Measurements from ENCODE around the gene CHSY1.

The CHSY1 gene

GRCh38 chr15:101156509-101157159 lies 95.2 kb downstream of the CHSY1 start:
- Histone ChIP-seq H4K91ac (ENCODE audit: low read length) (no peak overlapping the region), H3K4me3 (ENCODE audit: insufficient read depth in 1 of 2, low read depth in 1 of 2, low read length in 2 of 2) (no peak overlapping the region), H3K9ac (ENCODE audit: low read length) (no peak overlapping the region), H3K36me3 (ENCODE audit: control insufficient read depth in 1 of 2, insufficient read depth in 2 of 2, low read depth in 1 of 2, low read length in 2 of 2) (no peaks in the 10 kb centered on the region), H3K4me2 (ENCODE audit: low read length, poor library complexity, severe bottlenecking) (peak overlapping the region; percentile 3), H3K27me3 (ENCODE audit: control insufficient read depth in 1 of 2, insufficient read depth in 1 of 2, low read length in 2 of 2) (no peaks in the 10 kb centered on the region), H3K18ac (ENCODE audit: low read depth in 1 of 2, low read length in 2 of 2) (no peak overlapping the region), H3K27ac (ENCODE audit: low read length, poor library complexity, severe bottlenecking) (no peak overlapping the region), H2AFZ (ENCODE audit: low read depth, low read length) (no peak overlapping the region), H3K4ac (ENCODE audit: low read depth in 1 of 2, low read length in 2 of 2) (no peak overlapping the region), H3K23ac (ENCODE audit: low read length in 2 of 2) (no peak overlapping the region), H4K8ac (ENCODE audit: low read length) (no peak overlapping the region), H3K79me1 (replicated peaks; ENCODE audit: low read length, poor library complexity, severe bottlenecking) (no peaks in the 10 kb centered on the region), H2BK15ac (ENCODE audit: low read depth, poor library complexity, severe bottlenecking) (no peak overlapping the region), H2AK5ac (ENCODE audit: low read length, severe bottlenecking) (no peak overlapping the region), H3K9me3 (ENCODE audit: control insufficient read depth, low read length) (no peaks in the 10 kb centered on the region), H2BK5ac (ENCODE audit: low read depth, low read length, poor library complexity, severe bottlenecking) (no peak overlapping the region), H2BK120ac (ENCODE audit: low read depth, low read length) (no peak overlapping the region), H3K14ac (ENCODE audit: low read length in 2 of 2) (no peak overlapping the region), H2BK12ac (ENCODE audit: low read length in 2 of 2) (no peak overlapping the region), H3K4me1 (ENCODE audit: control insufficient read depth, insufficient read depth, low read depth, low read length) (peaks cover 25% of the 10 kb centered on the region)
- 81% methylated on average over 21 of the region's 21 CpGs for WGBS
- DNase-seq: peak; percentile 59

DNA sequence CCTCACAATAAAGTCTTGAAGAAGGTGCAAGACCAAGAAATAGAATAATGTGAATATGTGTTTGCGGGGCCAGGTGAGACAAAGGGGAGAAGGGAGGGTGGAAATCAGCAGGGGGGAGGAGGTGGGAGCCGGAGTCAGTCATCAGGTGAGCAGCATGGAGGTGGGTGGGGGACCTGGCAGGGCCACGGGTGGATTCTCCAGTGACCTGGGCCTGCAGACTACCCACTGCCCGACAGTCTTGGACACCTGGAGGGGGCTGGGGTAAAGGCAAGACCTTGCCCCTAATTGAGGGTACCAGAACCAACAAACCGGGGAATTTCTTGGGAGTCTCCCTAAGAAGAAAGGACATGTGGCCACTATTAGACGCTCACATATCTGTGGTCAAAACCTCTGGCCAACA lies 95.8 kb downstream of the CHSY1 start:
- no peak for DNase-seq
- no peak overlapping the region for H3K4me3 ChIP-seq (ENCODE audit: insufficient read depth in 1 of 2, low read depth in 1 of 2, low read length in 2 of 2)
- H3K79me1 ChIP-seq (replicated peaks; ENCODE audit: low read length, poor library complexity, severe bottlenecking): no peaks in the 10 kb centered on the region
- no peak overlapping the region for H3K23ac ChIP-seq (ENCODE audit: low read length in 2 of 2)
- 78% methylated on average over 6 of the region's 6 CpGs for WGBS
- peak overlapping the region; percentile 3 for H3K4me2 ChIP-seq (ENCODE audit: low read length, poor library complexity, severe bottlenecking)
- H3K27ac ChIP-seq (ENCODE audit: low read length, poor library complexity, severe bottlenecking): no peak overlapping the region
- no peak overlapping the region for H4K91ac ChIP-seq (ENCODE audit: low read length)
- H3K18ac ChIP-seq (ENCODE audit: low read depth in 1 of 2, low read length in 2 of 2): no peak overlapping the region
- H3K27me3 ChIP-seq (ENCODE audit: control insufficient read depth in 1 of 2, insufficient read depth in 1 of 2, low read length in 2 of 2): no peaks in the 10 kb centered on the region
- no peak overlapping the region for H4K8ac ChIP-seq (ENCODE audit: low read length)
- H3K9ac ChIP-seq (ENCODE audit: low read length): no peak overlapping the region
- H3K9me3 ChIP-seq (ENCODE audit: control insufficient read depth, low read length): no peaks in the 10 kb centered on the region
- H2AK5ac ChIP-seq (ENCODE audit: low read length, severe bottlenecking): no peak overlapping the region
- H2BK120ac ChIP-seq (ENCODE audit: low read depth, low read length): no peak overlapping the region
- H3K4ac ChIP-seq (ENCODE audit: low read depth in 1 of 2, low read length in 2 of 2): no peak overlapping the region
- H2BK5ac ChIP-seq (ENCODE audit: low read depth, low read length, poor library complexity, severe bottlenecking): no peak overlapping the region
- H2BK12ac ChIP-seq (ENCODE audit: low read length in 2 of 2): no peak overlapping the region
- H2BK15ac ChIP-seq (ENCODE audit: low read depth, poor library complexity, severe bottlenecking): no peak overlapping the region
- H2AFZ ChIP-seq (ENCODE audit: low read depth, low read length): no peak overlapping the region
- no peak overlapping the region for H3K14ac ChIP-seq (ENCODE audit: low read length in 2 of 2)
- H3K36me3 ChIP-seq (ENCODE audit: control insufficient read depth in 1 of 2, insufficient read depth in 2 of 2, low read depth in 1 of 2, low read length in 2 of 2): no peaks in the 10 kb centered on the region
- peaks cover 26% of the 10 kb centered on the region for H3K4me1 ChIP-seq (ENCODE audit: control insufficient read depth, insufficient read depth, low read depth, low read length)

DNA sequence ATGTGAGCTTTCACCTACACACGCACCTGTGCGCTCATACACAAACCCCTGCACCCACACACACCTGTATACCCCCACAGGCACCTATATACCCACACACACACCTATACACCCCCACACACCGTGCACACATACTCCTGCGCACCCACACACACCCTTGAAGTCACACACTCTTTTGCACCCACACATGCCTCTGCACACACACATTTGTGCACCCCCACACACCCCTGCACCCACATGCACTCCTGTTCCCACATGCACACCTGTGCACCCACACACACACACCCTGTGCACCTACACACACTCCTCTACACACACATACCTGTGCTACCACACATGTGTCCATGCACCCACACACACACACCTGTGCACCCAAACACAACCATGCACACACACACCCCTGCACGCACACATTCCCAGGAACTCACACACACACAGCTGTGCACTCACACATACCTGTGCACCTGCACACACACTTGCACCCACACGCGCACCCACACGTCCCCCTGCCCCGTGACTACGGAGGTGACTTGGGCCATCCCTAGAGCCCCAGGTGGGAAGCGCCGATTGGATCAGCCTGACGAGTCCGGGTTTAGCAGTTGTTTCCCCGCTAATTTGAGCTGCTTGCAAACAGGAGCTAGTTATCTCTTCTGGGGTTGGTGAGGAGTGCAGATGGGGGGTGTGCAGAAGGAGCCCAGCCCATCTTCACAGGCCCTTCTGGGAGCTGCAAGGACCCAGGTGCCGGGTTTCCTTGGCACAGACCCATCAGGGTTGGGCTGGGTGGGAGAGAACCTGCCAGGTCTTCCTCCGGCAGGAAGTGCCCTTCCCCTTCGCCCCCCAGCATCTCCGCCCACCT lies 97.8 kb downstream of the CHSY1 start:
- Histone ChIP-seq H2BK12ac (ENCODE audit: low read length in 2 of 2) (no peak overlapping the region), H2BK5ac (ENCODE audit: low read depth, low read length, poor library complexity, severe bottlenecking) (no peak overlapping the region), H2AFZ (ENCODE audit: low read depth, low read length) (no peak overlapping the region), H3K18ac (ENCODE audit: low read depth in 1 of 2, low read length in 2 of 2) (peak overlapping the region in 1 of 2 experiments; percentile 14), H3K4me3 (ENCODE audit: insufficient read depth in 1 of 2, low read depth in 1 of 2, low read length in 2 of 2) (peak overlapping the region in 1 of 2 experiments; percentile 11), H3K23ac (ENCODE audit: low read length in 2 of 2) (no peak overlapping the region), H3K4me1 (ENCODE audit: control insufficient read depth, insufficient read depth, low read depth, low read length) (peaks cover 23% of the 10 kb centered on the region), H3K27ac (ENCODE audit: low read length, poor library complexity, severe bottlenecking) (no peak overlapping the region), H3K14ac (ENCODE audit: low read length in 2 of 2) (no peak overlapping the region), H3K9ac (ENCODE audit: low read length) (no peak overlapping the region), H2BK120ac (ENCODE audit: low read depth, low read length) (no peak overlapping the region), H2BK15ac (ENCODE audit: low read depth, poor library complexity, severe bottlenecking) (no peak overlapping the region), H4K8ac (ENCODE audit: low read length) (no peak overlapping the region), H4K91ac (ENCODE audit: low read length) (no peak overlapping the region), H3K4me2 (ENCODE audit: low read length, poor library complexity, severe bottlenecking) (no peak overlapping the region), H3K9me3 (ENCODE audit: control insufficient read depth, low read length) (no peaks in the 10 kb centered on the region), H3K4ac (ENCODE audit: low read depth in 1 of 2, low read length in 2 of 2) (no peak overlapping the region), H3K36me3 (ENCODE audit: control insufficient read depth in 1 of 2, insufficient read depth in 2 of 2, low read depth in 1 of 2, low read length in 2 of 2) (no peaks in the 10 kb centered on the region), H3K27me3 (ENCODE audit: control insufficient read depth in 1 of 2, insufficient read depth in 1 of 2, low read length in 2 of 2) (no peaks in the 10 kb centered on the region), H2AK5ac (ENCODE audit: low read length, severe bottlenecking) (no peak overlapping the region), H3K79me1 (replicated peaks; ENCODE audit: low read length, poor library complexity, severe bottlenecking) (no peaks in the 10 kb centered on the region)
- DNase-seq: no peak
- WGBS: 94% methylated on average over 16 of the region's 19 CpGs

GRCh38 chr15:101152914-101153313 lies 98.9 kb downstream of the CHSY1 start:
- no peak overlapping the region for H3K4ac ChIP-seq (ENCODE audit: low read depth in 1 of 2, low read length in 2 of 2)
- no peak overlapping the region for H3K4me2 ChIP-seq (ENCODE audit: low read length, poor library complexity, severe bottlenecking)
- H3K9me3 ChIP-seq (ENCODE audit: control insufficient read depth, low read length): no peaks in the 10 kb centered on the region
- no peak overlapping the region for H3K9ac ChIP-seq (ENCODE audit: low read length)
- no peak overlapping the region for H2AFZ ChIP-seq (ENCODE audit: low read depth, low read length)
- H3K27me3 ChIP-seq (ENCODE audit: control insufficient read depth in 1 of 2, insufficient read depth in 1 of 2, low read length in 2 of 2): no peaks in the 10 kb centered on the region
- no peak overlapping the region for H2BK120ac ChIP-seq (ENCODE audit: low read depth, low read length)
- no peaks in the 10 kb centered on the region for H3K36me3 ChIP-seq (ENCODE audit: control insufficient read depth in 1 of 2, insufficient read depth in 2 of 2, low read depth in 1 of 2, low read length in 2 of 2)
- WGBS: 83% methylated on average over 8 of the region's 10 CpGs
- no peak overlapping the region for H3K4me3 ChIP-seq (ENCODE audit: insufficient read depth in 1 of 2, low read depth in 1 of 2, low read length in 2 of 2)
- no peak overlapping the region for H3K23ac ChIP-seq (ENCODE audit: low read length in 2 of 2)
- peaks cover 27% of the 10 kb centered on the region for H3K4me1 ChIP-seq (ENCODE audit: control insufficient read depth, insufficient read depth, low read depth, low read length)
- no peak overlapping the region for H4K91ac ChIP-seq (ENCODE audit: low read length)
- H2AK5ac ChIP-seq (ENCODE audit: low read length, severe bottlenecking): no peak overlapping the region
- H2BK12ac ChIP-seq (ENCODE audit: low read length in 2 of 2): peak overlapping the region in 1 of 2 experiments; percentile 33
- no peaks in the 10 kb centered on the region for H3K79me1 ChIP-seq (replicated peaks; ENCODE audit: low read length, poor library complexity, severe bottlenecking)
- H3K27ac ChIP-seq (ENCODE audit: low read length, poor library complexity, severe bottlenecking): no peak overlapping the region
- H2BK15ac ChIP-seq (ENCODE audit: low read depth, poor library complexity, severe bottlenecking): no peak overlapping the region
- no peak overlapping the region for H4K8ac ChIP-seq (ENCODE audit: low read length)
- DNase-seq: peak; percentile 12
- no peak overlapping the region for H3K18ac ChIP-seq (ENCODE audit: low read depth in 1 of 2, low read length in 2 of 2)
- H2BK5ac ChIP-seq (ENCODE audit: low read depth, low read length, poor library complexity, severe bottlenecking): no peak overlapping the region
- H3K14ac ChIP-seq (ENCODE audit: low read length in 2 of 2): no peak overlapping the region
